ENCODE data around the gene ARMC12.

The ARMC12 gene

DNA sequence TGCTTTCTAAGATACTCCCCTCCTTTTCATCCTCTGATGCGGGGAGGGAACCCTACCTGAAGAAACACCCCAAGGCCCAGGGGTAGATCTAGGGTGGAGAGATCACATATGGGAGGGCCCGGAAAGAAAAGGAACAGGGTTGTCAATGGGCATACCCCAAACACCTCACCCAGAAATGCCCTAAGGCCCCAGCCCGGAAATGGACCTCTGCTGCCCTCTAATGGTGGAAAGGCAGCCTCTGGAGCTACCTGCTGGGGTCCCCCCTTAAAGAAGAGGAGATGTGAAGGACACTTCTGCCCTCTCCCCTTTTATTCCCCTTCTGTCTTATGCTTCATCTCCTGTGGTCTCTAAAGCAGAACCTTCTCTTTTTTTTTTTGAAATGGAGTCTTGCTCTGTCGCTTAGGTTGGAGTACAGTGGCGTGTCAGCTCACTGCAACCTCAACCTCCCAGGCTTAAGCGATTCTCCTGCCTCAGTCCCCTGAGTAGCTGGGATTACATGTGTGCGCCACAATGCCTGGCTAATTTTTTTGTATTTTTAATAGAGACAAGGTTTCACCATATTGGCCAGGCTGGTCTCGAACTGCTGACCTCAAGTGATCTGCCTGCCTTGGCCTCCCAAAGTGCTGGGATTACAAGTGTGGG lies 458 bp upstream of the ARMC12 start:
- Histone ChIP-seq H3K4me2 (no peak overlapping the region), H3K36me3 (ENCODE audit: insufficient read depth) (no peaks in the 10 kb centered on the region), H4K20me1 (ENCODE audit: insufficient read depth) (no peaks in the 10 kb centered on the region), H3K4me3 (IDR thresholded peaks at IDR 0.05; ENCODE audit: insufficient read depth, low read depth, low read length) (no peak overlapping the region), H3K79me2 (ENCODE audit: insufficient read depth, low read depth) (no peaks in the 10 kb centered on the region), H2AFZ (ENCODE audit: low read depth) (peak overlapping the region; percentile 58; the same call in 1 of the 2 replicates), H3K4me1 (ENCODE audit: low read depth, poor library complexity, severe bottlenecking) (peaks cover 49% of the 10 kb centered on the region), H3K27me3 (ENCODE audit: insufficient read depth, low read depth) (no peaks in the 10 kb centered on the region), H3K27ac (no peak overlapping the region), H3K9ac (no peak overlapping the region)
- TF ChIP-seq, protein P1, sequence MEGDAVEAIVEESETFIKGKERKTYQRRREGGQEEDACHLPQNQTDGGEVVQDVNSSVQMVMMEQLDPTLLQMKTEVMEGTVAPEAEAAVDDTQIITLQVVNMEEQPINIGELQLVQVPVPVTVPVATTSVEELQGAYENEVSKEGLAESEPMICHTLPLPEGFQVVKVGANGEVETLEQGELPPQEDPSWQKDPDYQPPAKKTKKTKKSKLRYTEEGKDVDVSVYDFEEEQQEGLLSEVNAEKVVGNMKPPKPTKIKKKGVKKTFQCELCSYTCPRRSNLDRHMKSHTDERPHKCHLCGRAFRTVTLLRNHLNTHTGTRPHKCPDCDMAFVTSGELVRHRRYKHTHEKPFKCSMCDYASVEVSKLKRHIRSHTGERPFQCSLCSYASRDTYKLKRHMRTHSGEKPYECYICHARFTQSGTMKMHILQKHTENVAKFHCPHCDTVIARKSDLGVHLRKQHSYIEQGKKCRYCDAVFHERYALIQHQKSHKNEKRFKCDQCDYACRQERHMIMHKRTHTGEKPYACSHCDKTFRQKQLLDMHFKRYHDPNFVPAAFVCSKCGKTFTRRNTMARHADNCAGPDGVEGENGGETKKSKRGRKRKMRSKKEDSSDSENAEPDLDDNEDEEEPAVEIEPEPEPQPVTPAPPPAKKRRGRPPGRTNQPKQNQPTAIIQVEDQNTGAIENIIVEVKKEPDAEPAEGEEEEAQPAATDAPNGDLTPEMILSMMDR (conservative IDR thresholded peaks at IDR 0.05; ENCODE audit: low read depth, low read length), result peak; percentile 93

DNA sequence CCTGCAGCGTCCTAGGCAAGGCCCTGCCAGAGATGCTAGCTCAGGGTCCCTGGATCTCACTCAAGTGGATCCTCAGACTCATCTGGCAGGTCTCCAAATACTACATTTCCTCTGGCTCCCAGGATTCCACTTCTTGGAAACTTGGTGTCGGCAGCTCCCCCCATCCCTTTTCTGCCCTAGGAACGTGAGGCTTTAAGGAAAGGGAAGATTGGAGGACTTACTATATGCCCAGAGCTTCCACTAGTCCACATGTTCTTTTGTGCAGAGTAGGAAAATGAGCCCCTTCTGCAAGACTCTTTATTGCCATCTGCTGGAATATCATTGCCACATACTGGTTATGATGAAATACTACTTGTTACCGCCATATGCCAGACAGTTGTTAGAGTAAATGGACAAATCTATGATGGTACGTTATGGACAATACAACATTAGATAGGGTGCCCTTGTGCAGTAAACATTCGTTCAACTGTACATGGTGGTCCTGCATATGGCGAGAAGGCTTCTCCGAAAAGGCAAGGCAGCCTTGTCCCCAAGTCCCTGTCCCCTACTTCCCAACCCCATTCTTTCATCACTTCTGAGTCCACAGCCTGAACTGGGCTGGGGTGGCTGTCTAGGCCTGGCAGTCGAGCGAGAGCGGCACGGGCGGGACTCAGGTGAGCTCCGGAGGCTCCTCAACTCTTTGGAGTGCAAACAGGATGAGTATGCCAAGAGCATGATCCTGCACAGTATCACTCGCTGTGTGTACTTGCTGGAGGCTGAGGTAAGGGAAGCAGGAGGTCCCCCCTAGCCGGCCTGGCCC lies 780 bp downstream of the ARMC12 start:
- H3K4me2 ChIP-seq, result peak overlapping the region; percentile 1; the same call in 1 of the 2 replicates
- H3K9ac ChIP-seq, result no peak overlapping the region
- H3K27ac ChIP-seq, result no peak overlapping the region

DNA sequence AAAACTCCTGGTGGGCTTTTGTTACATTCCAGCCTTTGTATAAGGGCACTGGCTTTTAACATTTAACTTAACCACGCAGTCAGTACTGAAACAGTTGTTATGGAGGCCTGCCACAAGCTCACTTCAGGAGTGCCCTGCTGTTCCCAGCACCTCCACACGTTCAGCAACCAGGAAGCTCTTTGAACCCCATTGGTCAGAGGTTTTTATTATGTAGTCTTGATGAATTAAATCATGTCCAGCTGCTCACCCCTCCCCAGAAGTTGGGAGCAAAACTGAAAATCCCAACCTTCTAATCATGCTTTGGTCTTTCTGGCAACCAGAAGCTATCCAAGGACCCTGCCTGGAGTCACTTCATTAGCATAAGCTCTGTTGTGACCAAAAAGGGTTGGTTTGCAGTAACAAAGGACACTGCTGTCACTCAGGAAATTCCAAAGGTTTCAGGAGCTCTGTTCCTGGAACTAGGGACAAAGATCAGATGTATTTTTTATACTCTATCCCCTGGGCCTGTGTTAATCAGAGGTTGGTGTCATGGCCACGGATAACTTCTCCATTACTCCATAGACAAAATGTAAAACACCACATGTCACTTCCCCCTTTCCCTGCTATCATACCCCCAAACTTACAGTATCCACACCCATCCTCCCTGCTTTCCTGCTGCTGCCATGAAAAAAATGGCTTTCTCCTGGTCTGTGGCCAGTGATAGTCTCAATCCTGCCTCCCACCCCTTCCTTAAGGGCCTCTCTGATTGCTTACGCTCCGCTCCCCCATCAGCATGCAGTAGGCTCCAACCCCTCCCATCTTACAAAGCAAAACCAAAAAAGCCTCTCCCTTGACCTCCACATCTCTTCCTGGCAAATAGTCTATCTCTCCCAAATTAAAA lies 3.1 kb downstream of the ARMC12 start:
- Histone ChIP-seq H3K9ac (no peak overlapping the region), H3K27ac (no peak overlapping the region), H2AFZ (ENCODE audit: low read depth) (no peak overlapping the region), H3K79me2 (ENCODE audit: insufficient read depth, low read depth) (no peaks in the 10 kb centered on the region), H3K36me3 (ENCODE audit: insufficient read depth) (no peaks in the 10 kb centered on the region), H3K27me3 (ENCODE audit: insufficient read depth, low read depth) (no peaks in the 10 kb centered on the region), H4K20me1 (ENCODE audit: insufficient read depth) (no peaks in the 10 kb centered on the region), H3K4me1 (ENCODE audit: low read depth, poor library complexity, severe bottlenecking) (peaks cover 27% of the 10 kb centered on the region), H3K4me2 (no peak overlapping the region), H3K4me3 (IDR thresholded peaks at IDR 0.05; ENCODE audit: insufficient read depth, low read depth, low read length) (no peak overlapping the region)
- TF ChIP-seq, protein P1 (conservative IDR thresholded peaks at IDR 0.05; ENCODE audit: low read depth, low read length), result no peak

More for the DNA sequence above, 780 bp downstream of the ARMC12 start:
- Histone ChIP-seq H3K4me3 (IDR thresholded peaks at IDR 0.05; ENCODE audit: insufficient read depth, low read depth, low read length) (no peak overlapping the region), H4K20me1 (ENCODE audit: insufficient read depth) (no peaks in the 10 kb centered on the region), H3K27me3 (ENCODE audit: insufficient read depth, low read depth) (no peaks in the 10 kb centered on the region), H3K4me1 (ENCODE audit: low read depth, poor library complexity, severe bottlenecking) (peaks cover 44% of the 10 kb centered on the region), H3K79me2 (ENCODE audit: insufficient read depth, low read depth) (no peaks in the 10 kb centered on the region), H3K36me3 (ENCODE audit: insufficient read depth) (no peaks in the 10 kb centered on the region), H2AFZ (ENCODE audit: low read depth) (peak overlapping the region; percentile 71)
- TF ChIP-seq, protein P1 (conservative IDR thresholded peaks at IDR 0.05; ENCODE audit: low read depth, low read length), result peak; percentile 88

DNA sequence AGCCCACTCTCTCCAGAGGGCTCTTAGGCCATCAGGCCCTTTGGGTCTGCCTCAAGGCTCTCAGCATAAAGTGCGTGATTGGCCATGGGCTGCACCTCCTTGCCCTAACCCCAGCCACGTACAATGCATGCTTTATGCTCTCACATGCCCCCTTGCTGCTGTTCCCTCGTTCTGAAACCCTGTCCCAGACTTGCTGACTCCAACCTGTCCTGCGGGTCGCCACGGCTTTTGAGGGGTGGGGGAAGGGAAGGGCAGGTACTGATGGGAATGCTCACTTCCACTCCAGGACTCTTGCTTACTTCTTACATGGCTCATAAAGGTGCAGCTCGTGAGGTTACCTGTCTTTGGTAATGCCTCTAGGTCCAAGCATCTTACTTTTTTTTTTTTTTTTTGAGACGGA lies 6.0 kb downstream of the ARMC12 start:
- Histone ChIP-seq H3K4me1 (ENCODE audit: low read depth, poor library complexity, severe bottlenecking) (peaks cover 12% of the 10 kb centered on the region), H2AFZ (ENCODE audit: low read depth) (no peak overlapping the region), H3K79me2 (ENCODE audit: insufficient read depth, low read depth) (no peaks in the 10 kb centered on the region), H3K4me2 (no peak overlapping the region), H3K27me3 (ENCODE audit: insufficient read depth, low read depth) (no peaks in the 10 kb centered on the region), H3K27ac (no peak overlapping the region), H3K4me3 (IDR thresholded peaks at IDR 0.05; ENCODE audit: insufficient read depth, low read depth, low read length) (no peak overlapping the region), H3K9ac (no peak overlapping the region), H4K20me1 (ENCODE audit: insufficient read depth) (no peaks in the 10 kb centered on the region), H3K36me3 (ENCODE audit: insufficient read depth) (no peaks in the 10 kb centered on the region)
- TF ChIP-seq, protein P1 (conservative IDR thresholded peaks at IDR 0.05; ENCODE audit: low read depth, low read length), result no peak
